ENCODE results near the gene TNS4. TPM values are rescaled to one million over a fixed set of nuclear protein-coding genes. Genes with fewer than 3 reads are reported as not detected.

TNS4 gene
- total and polyA plus RNA-seq, 2 donors (not counting 1 experiment from before 2014, with no cell fraction given): under 0.01 to 0.05 TPM

- TF ChIP-seq EZH2 (IDR thresholded peaks at IDR 0.05; ENCODE audit: low read length, missing control alignments) (no peak), CTCF (conservative IDR thresholded peaks at IDR 0.05 in 1 of 2, IDR thresholded peaks at IDR 0.05 in 1 of 2; ENCODE audit: low read depth in 1 of 2, low read length in 2 of 2) (no peak)
- Histone ChIP-seq H3K9ac (ENCODE audit: insufficient read depth, low read length) (no peak overlapping the region), H3K36me3 (ENCODE audit: control insufficient read depth, insufficient read depth, low read length) (no peaks in the 10 kb centered on the region), H3K4me3 (replicated peaks in 1 of 4; ENCODE audit: control extremely low read depth in 1 of 4, insufficient read depth in 1 of 4, low read depth in 3 of 4, low read length in 4 of 4) (no peak overlapping the region), H3K9me3 (ENCODE audit: control insufficient read depth, insufficient read depth, low read depth, low read length) (no peaks in the 10 kb centered on the region), H3K27me3 (ENCODE audit: control insufficient read depth, insufficient read depth, low read length) (peaks cover 3% of the 10 kb centered on the region), H3K79me2 (ENCODE audit: control insufficient read depth, insufficient read depth, low read length) (no peaks in the 10 kb centered on the region), H4K20me1 (ENCODE audit: control insufficient read depth, extremely low read depth, insufficient read depth, low read length) (no peaks in the 10 kb centered on the region), H2AFZ (ENCODE audit: low read length) (peak overlapping the region; percentile 53), H3K4me1 (ENCODE audit: control insufficient read depth, extremely low read depth, insufficient read depth, low read length) (peaks cover 7% of the 10 kb centered on the region), H3K4me2 (ENCODE audit: extremely low read depth, insufficient read depth, low read length) (peak overlapping the region; percentile 71), H3K27ac (ENCODE audit: insufficient read depth, low read length) (no peak overlapping the region)
- DNase-seq (ENCODE audit: low read depth in 2 of 2): peak; percentile 66 to 81
Measured at GRCh38 chr17:40499551-40500189, 1.8 kb downstream of the TNS4 start.

GRCh38 chr17:40498281-40499084, 2.9 kb downstream of the TNS4 start:
- H3K79me2 ChIP-seq (ENCODE audit: control insufficient read depth, insufficient read depth, low read length): no peaks in the 10 kb centered on the region
- H3K36me3 ChIP-seq (ENCODE audit: control insufficient read depth, insufficient read depth, low read length): no peaks in the 10 kb centered on the region
- H4K20me1 ChIP-seq (ENCODE audit: control insufficient read depth, extremely low read depth, insufficient read depth, low read length): no peaks in the 10 kb centered on the region
- H3K4me3 ChIP-seq (replicated peaks in 1 of 4; ENCODE audit: control extremely low read depth in 1 of 4, insufficient read depth in 1 of 4, low read depth in 3 of 4, low read length in 4 of 4): no peak overlapping the region
- H3K4me2 ChIP-seq (ENCODE audit: extremely low read depth, insufficient read depth, low read length): no peak overlapping the region
- no peak overlapping the region for H3K27ac ChIP-seq (ENCODE audit: insufficient read depth, low read length)
- H2AFZ ChIP-seq (ENCODE audit: low read length): no peak overlapping the region
- H3K27me3 ChIP-seq (ENCODE audit: control insufficient read depth, insufficient read depth, low read length): peaks cover 3% of the 10 kb centered on the region
- DNase-seq (ENCODE audit: low read depth in 2 of 2): no peak
- no peak overlapping the region for H3K9ac ChIP-seq (ENCODE audit: insufficient read depth, low read length)
- TF ChIP-seq EZH2 (IDR thresholded peaks at IDR 0.05; ENCODE audit: low read length, missing control alignments): no peak
- no peak for TF ChIP-seq CTCF (conservative IDR thresholded peaks at IDR 0.05 in 1 of 2, IDR thresholded peaks at IDR 0.05 in 1 of 2; ENCODE audit: low read depth in 1 of 2, low read length in 2 of 2)
- no peaks in the 10 kb centered on the region for H3K9me3 ChIP-seq (ENCODE audit: control insufficient read depth, insufficient read depth, low read depth, low read length)
- peaks cover 7% of the 10 kb centered on the region for H3K4me1 ChIP-seq (ENCODE audit: control insufficient read depth, extremely low read depth, insufficient read depth, low read length)

GRCh38 chr17:40497695-40498094, 3.7 kb downstream of the TNS4 start:
- H3K4me2 ChIP-seq (ENCODE audit: extremely low read depth, insufficient read depth, low read length): no peak overlapping the region

More at GRCh38 chr17:40497695-40498094, 3.7 kb downstream of the TNS4 start:
- Histone ChIP-seq H4K20me1 (ENCODE audit: control insufficient read depth, extremely low read depth, insufficient read depth, low read length) (no peaks in the 10 kb centered on the region), H3K27me3 (ENCODE audit: control insufficient read depth, insufficient read depth, low read length) (peaks cover 1% of the 10 kb centered on the region), H3K4me3 (replicated peaks in 1 of 4; ENCODE audit: control extremely low read depth in 1 of 4, insufficient read depth in 1 of 4, low read depth in 3 of 4, low read length in 4 of 4) (no peak overlapping the region), H3K27ac (ENCODE audit: insufficient read depth, low read length) (no peak overlapping the region), H2AFZ (ENCODE audit: low read length) (no peak overlapping the region), H3K79me2 (ENCODE audit: control insufficient read depth, insufficient read depth, low read length) (no peaks in the 10 kb centered on the region), H3K36me3 (ENCODE audit: control insufficient read depth, insufficient read depth, low read length) (no peaks in the 10 kb centered on the region), H3K4me1 (ENCODE audit: control insufficient read depth, extremely low read depth, insufficient read depth, low read length) (peaks cover 7% of the 10 kb centered on the region), H3K9ac (ENCODE audit: insufficient read depth, low read length) (no peak overlapping the region), H3K9me3 (ENCODE audit: control insufficient read depth, insufficient read depth, low read depth, low read length) (no peaks in the 10 kb centered on the region)
- DNase-seq (ENCODE audit: low read depth in 2 of 2): peak in 1 of 2 donors; percentile 46
- TF ChIP-seq EZH2 (IDR thresholded peaks at IDR 0.05; ENCODE audit: low read length, missing control alignments): no peak
- TF ChIP-seq CTCF (conservative IDR thresholded peaks at IDR 0.05 in 1 of 2, IDR thresholded peaks at IDR 0.05 in 1 of 2; ENCODE audit: low read depth in 1 of 2, low read length in 2 of 2): no peak

Measured in fibroblast of lung (primary cell).